Measurements from ENCODE around the gene PTPRN2.

Gene PTPRN2

GRCh38 chr7:158101821-158102450 lies 485.7 kb downstream of the PTPRN2 start:
- no peak for DNase-seq

GRCh38 chr7:158098125-158099030 lies 489.2 kb downstream of the PTPRN2 start:
- no peak for DNase-seq

- DNase-seq, result no peak
These were observed 490.0 kb downstream of the PTPRN2 start for GRCh38 chr7:158097453-158098124.

GRCh38 chr7:158097106-158097452 lies 490.5 kb downstream of the PTPRN2 start:
- DNase-seq, result no peak

GRCh38 chr7:158096582-158096981 lies 491.0 kb downstream of the PTPRN2 start:
- DNase-seq, result no peak

- DNase-seq, result no peak
These were observed 492.9 kb downstream of the PTPRN2 start for GRCh38 chr7:158094671-158095226.

- DNase-seq, result no peak
These were observed 493.6 kb downstream of the PTPRN2 start for GRCh38 chr7:158094046-158094445.

- DNase-seq, result no peak
These were observed 494.3 kb downstream of the PTPRN2 start for GRCh38 chr7:158093156-158093796.

GRCh38 chr7:158087196-158087595 lies 500.4 kb downstream of the PTPRN2 start:
- DNase-seq, result no peak

GRCh38 chr7:158085741-158086695 lies 501.6 kb downstream of the PTPRN2 start:
- no peak for DNase-seq

- no peak for DNase-seq
These were observed 503.1 kb downstream of the PTPRN2 start for GRCh38 chr7:158084555-158084954.

GRCh38 chr7:158083526-158084310 lies 503.9 kb downstream of the PTPRN2 start:
- no peak for DNase-seq

GRCh38 chr7:158082761-158083160 lies 504.9 kb downstream of the PTPRN2 start:
- DNase-seq, result no peak

- no peak for DNase-seq
These were observed 506.7 kb downstream of the PTPRN2 start for GRCh38 chr7:158080899-158081445.

- no peak for DNase-seq
These were observed 509.4 kb downstream of the PTPRN2 start for GRCh38 chr7:158077934-158078910.

GRCh38 chr7:158077151-158077840 lies 510.3 kb downstream of the PTPRN2 start:
- no peak for DNase-seq

GRCh38 chr7:158076656-158077055 lies 511.0 kb downstream of the PTPRN2 start:
- DNase-seq, result no peak

- DNase-seq, result no peak
These were observed 511.4 kb downstream of the PTPRN2 start for GRCh38 chr7:158076215-158076614.

GRCh38 chr7:158075633-158076001 lies 512.0 kb downstream of the PTPRN2 start:
- no peak for DNase-seq
